Measurements from ENCODE around the gene PLEKHA7.

The PLEKHA7 gene

GRCh38 chr11:16902781-16903378 lies 111.3 kb downstream of the PLEKHA7 start:
- H3K27ac ChIP-seq: no peak overlapping the region
- TF ChIP-seq CTCF (IDR thresholded peaks at IDR 0.05) (no peak), ZFX (IDR thresholded peaks at IDR 0.05; ENCODE audit: borderline replicate concordance) (no peak)

GRCh38 chr11:16902182-16902581 lies 112.0 kb downstream of the PLEKHA7 start:
- no peak overlapping the region for H3K27ac ChIP-seq

GRCh38 chr11:16900491-16900890 lies 113.7 kb downstream of the PLEKHA7 start:
- H3K27ac ChIP-seq: no peak overlapping the region
- TF ChIP-seq CTCF (IDR thresholded peaks at IDR 0.05): no peak
- TF ChIP-seq ZFX (IDR thresholded peaks at IDR 0.05; ENCODE audit: borderline replicate concordance): no peak

More at GRCh38 chr11:16902182-16902581, 112.0 kb downstream of the PLEKHA7 start:
- TF ChIP-seq CTCF (IDR thresholded peaks at IDR 0.05): no peak
- TF ChIP-seq ZFX (IDR thresholded peaks at IDR 0.05; ENCODE audit: borderline replicate concordance): no peak

- TF ChIP-seq ZFX (IDR thresholded peaks at IDR 0.05; ENCODE audit: borderline replicate concordance) (no peak), CTCF (IDR thresholded peaks at IDR 0.05) (no peak)
- no peak overlapping the region for H3K27ac ChIP-seq
These were observed 114.4 kb downstream of the PLEKHA7 start for GRCh38 chr11:16899708-16900303.

GRCh38 chr11:16898274-16898985 lies 115.8 kb downstream of the PLEKHA7 start:
- no peak overlapping the region for H3K27ac ChIP-seq
- TF ChIP-seq ZFX (IDR thresholded peaks at IDR 0.05; ENCODE audit: borderline replicate concordance) (no peak), CTCF (IDR thresholded peaks at IDR 0.05) (no peak)

- TF ChIP-seq ZFX (IDR thresholded peaks at IDR 0.05; ENCODE audit: borderline replicate concordance) (no peak), CTCF (IDR thresholded peaks at IDR 0.05) (no peak)
- no peak overlapping the region for H3K27ac ChIP-seq
These were observed 116.6 kb downstream of the PLEKHA7 start for GRCh38 chr11:16897470-16898061.
